HCT116 (cell line): ENCODE data around the gene C3orf52.

Source experiments
- EGR1 ChIP-seq: IDR thresholded peaks from 2 replicates; pipeline ENCODE4 v1.6.1; 2012; ENCODE audit warnings: low read depth
- EZH2 ChIP-seq: fragments of 200-600 bp; sonication (generic); IDR thresholded peaks from 2 replicates; pipeline ENCODE4 v1.6.1; 2017; ENCODE audit warnings: antibody characterized with exemption, mixed run types
- EZH2phosphoT487 ChIP-seq: fragments of 200-600 bp; IDR thresholded peaks from 2 replicates; pipeline ENCODE4 v1.6.1; 2018; ENCODE audit warnings: antibody characterized with exemption, borderline replicate concordance
- POLR2A ChIP-seq: IDR thresholded peaks from 2 replicates; pipeline ENCODE4 v1.7.0; 2011; ENCODE audit warnings: borderline replicate concordance; ENCODE audit not compliant: insufficient read depth, insufficient read length; ENCODE audit errors: extremely low read depth
- POLR2AphosphoS5 ChIP-seq: IDR thresholded peaks from 2 replicates; pipeline ENCODE4 v1.6.1; 2011; ENCODE audit warnings: mild to moderate bottlenecking, low read depth, low read length, moderate library complexity
- SIN3A ChIP-seq: IDR thresholded peaks from 2 replicates; pipeline ENCODE4 v1.6.1; 2012; ENCODE audit warnings: low read depth
- SP1 ChIP-seq: IDR thresholded peaks from 2 replicates; pipeline ENCODE4 v1.6.1; 2012; ENCODE audit warnings: low read depth
- TF ChIP-seq, protein P1 (sequence below), 3 experiments: fragments of 200-600 bp in 1 of 3; sonication (generic) in 1 of 3; IDR thresholded peaks in 2 of 3; conservative IDR thresholded peaks in 1 of 3; 2 replicates each; pipeline ENCODE4 v1.5.1; 2012 to 2017; ENCODE audit warnings: low read depth in 2 of 3, low read length in 2 of 3, antibody characterized with exemption in 1 of 3, borderline replicate concordance in 1 of 3, control low read depth in 1 of 3, mild to moderate bottlenecking in 1 of 3, mixed read lengths in 1 of 3, mixed run types in 1 of 3, moderate library complexity in 1 of 3; ENCODE audit not compliant: insufficient read depth in 1 of 3
- TF ChIP-seq, protein P2 (sequence below): IDR thresholded peaks from 2 replicates; pipeline ENCODE4 v1.6.1; 2012
- TF ChIP-seq, protein P3 (sequence below): IDR thresholded peaks from 2 replicates; pipeline ENCODE4 v1.6.1; 2012; ENCODE audit warnings: low read depth

DNA sequence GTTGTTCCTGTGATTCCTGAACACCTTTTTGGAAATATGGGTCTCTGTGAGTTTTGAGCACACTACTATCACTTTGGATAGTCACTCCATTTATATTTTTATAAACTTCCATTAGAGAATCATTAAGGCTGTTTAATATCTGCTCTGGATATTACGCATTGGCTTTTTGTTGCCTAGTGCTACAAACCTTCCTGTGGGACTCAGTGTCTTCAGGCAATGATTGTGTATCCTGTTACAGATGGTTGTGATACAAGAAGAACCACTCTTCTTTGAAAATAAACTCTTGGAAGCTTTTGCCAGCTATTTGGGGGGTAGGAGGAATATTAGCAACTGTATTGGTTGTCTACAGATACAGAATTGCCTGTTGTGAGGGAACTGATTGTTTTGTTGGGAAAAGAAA, 31.2 kb downstream of the C3orf52 start:
- TF ChIP-seq, protein P1, sequence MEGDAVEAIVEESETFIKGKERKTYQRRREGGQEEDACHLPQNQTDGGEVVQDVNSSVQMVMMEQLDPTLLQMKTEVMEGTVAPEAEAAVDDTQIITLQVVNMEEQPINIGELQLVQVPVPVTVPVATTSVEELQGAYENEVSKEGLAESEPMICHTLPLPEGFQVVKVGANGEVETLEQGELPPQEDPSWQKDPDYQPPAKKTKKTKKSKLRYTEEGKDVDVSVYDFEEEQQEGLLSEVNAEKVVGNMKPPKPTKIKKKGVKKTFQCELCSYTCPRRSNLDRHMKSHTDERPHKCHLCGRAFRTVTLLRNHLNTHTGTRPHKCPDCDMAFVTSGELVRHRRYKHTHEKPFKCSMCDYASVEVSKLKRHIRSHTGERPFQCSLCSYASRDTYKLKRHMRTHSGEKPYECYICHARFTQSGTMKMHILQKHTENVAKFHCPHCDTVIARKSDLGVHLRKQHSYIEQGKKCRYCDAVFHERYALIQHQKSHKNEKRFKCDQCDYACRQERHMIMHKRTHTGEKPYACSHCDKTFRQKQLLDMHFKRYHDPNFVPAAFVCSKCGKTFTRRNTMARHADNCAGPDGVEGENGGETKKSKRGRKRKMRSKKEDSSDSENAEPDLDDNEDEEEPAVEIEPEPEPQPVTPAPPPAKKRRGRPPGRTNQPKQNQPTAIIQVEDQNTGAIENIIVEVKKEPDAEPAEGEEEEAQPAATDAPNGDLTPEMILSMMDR (IDR thresholded peaks at IDR 0.05 in 2 of 3, conservative IDR thresholded peaks at IDR 0.05 in 1 of 3; ENCODE audit: borderline replicate concordance in 1 of 3, insufficient read depth in 1 of 3, low read depth in 2 of 3, low read length in 2 of 3): no peak
- TF ChIP-seq SIN3A (no peak), SP1 (no peak), EZH2 (no peak), POLR2A (no peak), POLR2AphosphoS5 (no peak), EGR1 (no peak), EZH2phosphoT487 (no peak)
- TF ChIP-seq, protein P2, sequence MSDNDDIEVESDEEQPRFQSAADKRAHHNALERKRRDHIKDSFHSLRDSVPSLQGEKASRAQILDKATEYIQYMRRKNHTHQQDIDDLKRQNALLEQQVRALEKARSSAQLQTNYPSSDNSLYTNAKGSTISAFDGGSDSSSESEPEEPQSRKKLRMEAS: no peak
- TF ChIP-seq, protein P3, sequence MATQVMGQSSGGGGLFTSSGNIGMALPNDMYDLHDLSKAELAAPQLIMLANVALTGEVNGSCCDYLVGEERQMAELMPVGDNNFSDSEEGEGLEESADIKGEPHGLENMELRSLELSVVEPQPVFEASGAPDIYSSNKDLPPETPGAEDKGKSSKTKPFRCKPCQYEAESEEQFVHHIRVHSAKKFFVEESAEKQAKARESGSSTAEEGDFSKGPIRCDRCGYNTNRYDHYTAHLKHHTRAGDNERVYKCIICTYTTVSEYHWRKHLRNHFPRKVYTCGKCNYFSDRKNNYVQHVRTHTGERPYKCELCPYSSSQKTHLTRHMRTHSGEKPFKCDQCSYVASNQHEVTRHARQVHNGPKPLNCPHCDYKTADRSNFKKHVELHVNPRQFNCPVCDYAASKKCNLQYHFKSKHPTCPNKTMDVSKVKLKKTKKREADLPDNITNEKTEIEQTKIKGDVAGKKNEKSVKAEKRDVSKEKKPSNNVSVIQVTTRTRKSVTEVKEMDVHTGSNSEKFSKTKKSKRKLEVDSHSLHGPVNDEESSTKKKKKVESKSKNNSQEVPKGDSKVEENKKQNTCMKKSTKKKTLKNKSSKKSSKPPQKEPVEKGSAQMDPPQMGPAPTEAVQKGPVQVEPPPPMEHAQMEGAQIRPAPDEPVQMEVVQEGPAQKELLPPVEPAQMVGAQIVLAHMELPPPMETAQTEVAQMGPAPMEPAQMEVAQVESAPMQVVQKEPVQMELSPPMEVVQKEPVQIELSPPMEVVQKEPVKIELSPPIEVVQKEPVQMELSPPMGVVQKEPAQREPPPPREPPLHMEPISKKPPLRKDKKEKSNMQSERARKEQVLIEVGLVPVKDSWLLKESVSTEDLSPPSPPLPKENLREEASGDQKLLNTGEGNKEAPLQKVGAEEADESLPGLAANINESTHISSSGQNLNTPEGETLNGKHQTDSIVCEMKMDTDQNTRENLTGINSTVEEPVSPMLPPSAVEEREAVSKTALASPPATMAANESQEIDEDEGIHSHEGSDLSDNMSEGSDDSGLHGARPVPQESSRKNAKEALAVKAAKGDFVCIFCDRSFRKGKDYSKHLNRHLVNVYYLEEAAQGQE: no peak
